ENCODE results near the gene STYK1. TPM values are rescaled to one million over a fixed set of nuclear protein-coding genes. Genes with fewer than 3 reads are reported as not detected.
"Not testable (repeated sequence)": the region's sequence is repeated elsewhere in the genome, so short reads cannot be mapped to it uniquely, and the experiment has no call there.

The STYK1 gene
- total RNA-seq, 1 donor from 2014 or later, result 4.2 TPM

- DNase-seq (ENCODE audit: low read depth in 2 of 2), result no peak
Measured at GRCh38 chr12:10689146-10689545, 15.3 kb upstream of the STYK1 start.

- no peak for DNase-seq (ENCODE audit: low read depth in 2 of 2)
Measured at GRCh38 chr12:10688042-10688441, 14.2 kb upstream of the STYK1 start.

GRCh38 chr12:10672231-10672868 is 1.5 kb downstream of the STYK1 start:
- DNase-seq (ENCODE audit: low read depth in 2 of 2), result no peak

DNA sequence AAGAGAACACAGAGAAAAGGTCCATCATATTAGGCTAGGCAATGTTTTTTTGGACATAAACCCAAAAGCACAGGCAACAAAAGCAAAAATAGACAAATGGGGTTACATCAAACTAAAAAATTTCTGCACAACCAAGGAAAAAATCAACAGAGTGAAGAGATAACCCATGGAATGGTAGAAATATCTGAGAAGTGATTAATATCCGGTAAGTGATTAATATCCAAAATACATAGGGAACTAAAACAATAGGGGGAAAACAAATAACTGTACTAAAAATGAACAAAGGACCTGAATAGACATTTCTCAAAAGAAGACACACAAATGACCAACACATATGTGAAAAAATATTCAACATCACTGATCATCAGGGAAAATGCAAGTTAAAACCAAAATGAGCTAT is 4.3 kb downstream of the STYK1 start:
- peak; percentile 11 to 43 for DNase-seq (ENCODE audit: low read depth in 2 of 2)

DNA sequence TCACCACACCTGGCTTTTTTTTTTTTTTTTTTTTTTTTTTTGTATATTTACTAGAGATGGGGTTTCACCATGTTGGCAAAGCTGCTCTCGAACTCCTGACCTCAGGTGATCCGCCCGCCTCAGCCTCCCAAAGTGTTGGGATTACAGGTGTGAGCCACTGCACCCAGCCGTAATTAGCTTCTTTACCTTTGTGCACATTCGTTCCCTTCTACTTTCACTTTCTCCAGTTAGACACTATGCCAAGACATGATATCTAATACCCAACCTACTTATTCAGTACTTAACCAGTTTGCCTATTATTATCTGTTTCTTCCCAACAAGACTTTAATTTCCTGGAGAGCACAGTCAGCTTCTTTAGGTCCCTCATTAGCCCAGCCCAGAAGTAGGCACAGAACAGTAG is 5.3 kb downstream of the STYK1 start:
- peak in 1 of 2 donors; percentile 15 for DNase-seq (ENCODE audit: low read depth in 2 of 2)

- peak in 1 of 2 donors; percentile 41 for DNase-seq (ENCODE audit: low read depth in 2 of 2)
Measured at GRCh38 chr12:10667581-10667980, 6.3 kb downstream of the STYK1 start.

DNA sequence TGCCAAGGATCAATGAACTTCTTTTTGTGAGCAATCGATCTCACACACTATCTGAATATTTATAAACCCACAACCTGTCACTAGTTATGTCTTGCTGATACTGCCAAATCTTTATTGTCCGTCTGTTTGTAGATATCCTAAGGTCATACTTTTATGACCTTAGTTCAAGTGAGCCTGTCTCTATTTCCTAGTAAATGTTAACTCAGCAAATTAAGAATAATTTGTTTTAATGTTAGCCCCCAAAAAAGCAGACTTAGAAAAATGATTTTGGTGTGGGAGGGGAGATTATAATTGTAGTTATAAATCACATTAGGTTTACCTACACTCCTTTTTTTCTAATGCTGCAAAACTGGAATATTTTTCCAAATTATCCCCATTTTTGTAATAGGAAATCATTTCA is 9.4 kb downstream of the STYK1 start:
- no peak for DNase-seq (ENCODE audit: low read depth in 2 of 2)

GRCh38 chr12:10663869-10664268 is 10.0 kb downstream of the STYK1 start:
- no peak for DNase-seq (ENCODE audit: low read depth in 2 of 2)

- DNase-seq (ENCODE audit: low read depth in 2 of 2), result peak in 1 of 2 donors; percentile 22
Measured at GRCh38 chr12:10661338-10661737, 12.5 kb downstream of the STYK1 start.

- no peak for DNase-seq (ENCODE audit: low read depth in 2 of 2)
Measured at GRCh38 chr12:10654003-10654402, 19.8 kb downstream of the STYK1 start.

- DNase-seq (ENCODE audit: low read depth in 2 of 2), result no peak
Measured at GRCh38 chr12:10652192-10652591, 21.7 kb downstream of the STYK1 start.

DNA sequence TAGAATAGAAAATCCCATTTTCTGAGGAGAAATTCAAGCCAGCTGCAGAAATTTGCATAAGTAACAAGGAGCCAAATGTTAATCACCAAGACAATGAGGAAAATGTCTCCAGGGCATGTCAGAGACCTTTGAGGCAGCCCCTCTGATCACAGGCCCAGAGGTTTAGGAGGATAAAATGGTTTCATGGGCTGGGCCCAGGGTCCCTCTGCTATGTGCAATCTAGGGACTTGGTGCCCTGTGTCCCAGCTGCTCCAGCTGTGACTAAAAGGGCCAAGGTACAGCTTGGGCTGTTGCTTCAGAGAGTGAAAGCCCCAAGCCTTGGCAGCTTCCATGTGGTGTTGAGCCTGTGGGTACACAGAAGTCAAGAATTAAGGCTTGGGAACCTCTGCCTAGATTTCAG is 27.3 kb downstream of the STYK1 start:
- not testable (repeated sequence) for DNase-seq (ENCODE audit: low read depth in 2 of 2)

DNA sequence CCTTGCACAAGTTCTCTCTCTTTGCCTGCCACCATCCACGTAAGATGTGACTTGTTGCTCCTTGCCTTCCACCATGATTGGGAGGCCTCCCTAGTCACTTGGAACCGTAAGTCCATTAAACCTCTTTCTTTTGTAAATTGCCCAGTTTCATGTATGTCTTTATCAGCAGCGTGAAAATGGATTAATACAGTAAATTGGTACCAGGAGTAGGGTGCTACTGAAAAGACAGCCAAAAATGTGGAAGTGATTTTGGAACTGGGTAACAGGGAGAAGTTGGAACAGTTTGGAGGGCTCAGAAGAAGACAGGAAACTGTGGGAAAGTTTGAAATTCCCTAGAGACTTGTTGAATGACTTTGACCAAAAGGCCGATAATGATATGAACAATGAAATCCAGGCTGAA is 27.9 kb downstream of the STYK1 start:
- DNase-seq (ENCODE audit: low read depth in 2 of 2), result no peak

GRCh38 chr12:10641735-10642500 is 31.9 kb downstream of the STYK1 start:
- DNase-seq (ENCODE audit: low read depth in 2 of 2), result peak; percentile 93 to 98

GRCh38 chr12:10638728-10639127 is 35.1 kb downstream of the STYK1 start:
- peak in 1 of 2 donors; percentile 16 for DNase-seq (ENCODE audit: low read depth in 2 of 2)

DNA sequence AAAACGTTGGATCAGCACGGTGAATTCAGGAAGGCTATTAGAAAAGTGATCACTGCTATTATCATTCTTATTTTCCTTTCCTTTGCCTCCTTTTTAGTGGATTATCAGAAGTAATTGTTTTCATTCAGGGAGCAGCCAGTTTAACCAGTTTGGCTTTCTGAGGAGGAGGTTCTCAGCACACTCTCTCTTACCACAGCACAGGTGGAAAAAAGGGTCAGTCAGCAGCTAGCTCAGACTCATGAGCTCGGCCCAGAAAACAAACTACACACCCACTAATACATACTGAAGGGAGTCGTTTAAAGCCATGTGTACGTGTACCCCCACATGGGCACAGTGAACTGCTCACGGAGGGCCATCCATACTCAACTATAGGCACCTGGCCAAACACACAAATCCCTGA is 37.2 kb downstream of the STYK1 start:
- DNase-seq (ENCODE audit: low read depth in 2 of 2), result no peak

- DNase-seq (ENCODE audit: low read depth in 2 of 2), result no peak
Measured at GRCh38 chr12:10636124-10636523, 37.7 kb downstream of the STYK1 start.

DNA sequence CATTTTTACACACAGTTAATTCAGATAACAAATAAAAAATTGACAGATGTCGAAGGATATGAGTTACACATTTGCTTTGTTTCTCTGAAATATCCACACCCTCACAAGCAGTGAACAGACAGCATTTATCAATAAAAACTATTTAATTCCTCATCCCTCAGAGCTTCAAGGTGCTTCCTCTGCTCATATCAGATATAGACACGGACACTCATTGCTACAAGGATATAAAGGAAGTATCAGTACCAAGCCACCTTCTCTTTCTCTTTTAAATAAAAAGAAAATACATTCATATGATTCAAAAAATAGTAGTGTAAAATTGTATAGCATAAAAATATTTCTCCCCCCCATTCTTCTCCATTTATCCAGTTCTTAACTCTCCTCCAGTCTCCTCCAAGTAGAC is 38.5 kb downstream of the STYK1 start:
- DNase-seq (ENCODE audit: low read depth in 2 of 2), result no peak

GRCh38 chr12:10634427-10634826 is 39.4 kb downstream of the STYK1 start:
- DNase-seq (ENCODE audit: low read depth in 2 of 2), result no peak

GRCh38 chr12:10633541-10633940 is 40.3 kb downstream of the STYK1 start:
- no peak for DNase-seq (ENCODE audit: low read depth in 2 of 2)

GRCh38 chr12:10632226-10632625 is 41.6 kb downstream of the STYK1 start:
- no peak for DNase-seq (ENCODE audit: low read depth in 2 of 2)

DNA sequence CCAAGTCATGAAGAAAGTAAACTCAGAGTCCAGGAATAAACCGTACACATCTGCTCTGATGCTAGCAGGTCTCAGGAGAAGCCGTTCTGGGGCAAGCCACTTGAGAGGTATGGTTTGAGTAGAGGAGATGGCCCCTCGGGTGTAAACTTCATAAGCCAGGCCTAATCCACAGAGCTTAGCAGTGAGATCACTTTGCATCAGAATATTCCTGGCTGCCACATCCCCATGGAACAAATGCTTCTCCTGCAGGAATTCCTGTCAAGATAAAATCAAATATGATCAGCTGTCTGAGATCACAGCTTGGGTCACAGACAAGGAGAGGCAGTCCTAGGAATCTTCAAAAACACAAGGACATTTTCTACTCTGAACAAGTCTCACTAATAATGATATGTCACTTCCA is 49.2 kb downstream of the STYK1 start:
- DNase-seq (ENCODE audit: low read depth in 2 of 2), result peak in 1 of 2 donors; percentile 52

GRCh38 chr12:10623131-10623530 is 50.7 kb downstream of the STYK1 start:
- DNase-seq (ENCODE audit: low read depth in 2 of 2), result peak in 1 of 2 donors; percentile 26

All from lung microvascular endothelial cell (primary cell).